GM12878 (cell line): ENCODE measurements around the gene LSM2. TPM values are rescaled to one million over a fixed set of nuclear protein-coding genes. Genes with fewer than 3 reads are reported as not detected.

Experiments used
- BCLAF1 ChIP-seq: fragments of 450-650 bp; IDR thresholded peaks from 2 replicates; pipeline ENCODE4 v1.6.1; 2017; ENCODE audit warnings: antibody characterized with exemption, mild to moderate bottlenecking, moderate library complexity
- CREM ChIP-seq: IDR thresholded peaks from 2 replicates; pipeline ENCODE4 v1.6.1; 2014; ENCODE audit warnings: antibody characterized with exemption, low read depth
- NR2C2 ChIP-seq: IDR thresholded peaks from 2 replicates; pipeline ENCODE4 v1.6.1; 2011; ENCODE audit warnings: borderline replicate concordance, low read depth; ENCODE audit not compliant: control insufficient read depth, insufficient read length
- PML ChIP-seq: IDR thresholded peaks from 2 replicates; pipeline ENCODE4 v1.6.1; 2012; ENCODE audit warnings: low read length, inconsistent platforms
- SIX5 ChIP-seq: IDR thresholded peaks from 2 replicates; pipeline ENCODE4 v1.6.1; 2011; ENCODE audit warnings: mild to moderate bottlenecking, low read depth, low read length, moderate library complexity; ENCODE audit not compliant: severe bottlenecking
- SMAD1 ChIP-seq: fragments of 450-650 bp; IDR thresholded peaks from 2 replicates; pipeline ENCODE4 v1.6.1; 2018; ENCODE audit warnings: mild to moderate bottlenecking, low read depth; ENCODE audit not compliant: partially characterized antibody
- SRF ChIP-seq, 2 experiments: IDR thresholded peaks; 2 replicates each; pipeline ENCODE4 v1.6.1; 2011; ENCODE audit warnings: low read depth in 2 of 2, low read length in 2 of 2, mild to moderate bottlenecking in 1 of 2, moderate library complexity in 1 of 2
- TARDBP ChIP-seq: IDR thresholded peaks from 2 replicates; pipeline ENCODE4 v1.6.1; 2016; ENCODE audit warnings: borderline replicate concordance
- WRNIP1 ChIP-seq: IDR thresholded peaks from 2 replicates; pipeline ENCODE4 v1.6.1; 2011; ENCODE audit warnings: low read depth, low read length, improper control_type of control experiment, borderline replicate concordance
- polyA plus RNA-seq, 11 experiments: library from polyadenylated mRNA; depleted of rRNA in 4 of 11; unstranded in 6 of 11; stranded (reverse) in 5 of 11; fragments of >200 nt; fragmentation: Nextera tagmentation in 4 of 11; fragmentation: Illumina TruSeq in 1 of 11; extraction: Ambion mirVana in 4 of 11; extraction: Trizol in 1 of 11; gene quantifications; 1 replicate in 1 of 11; 2 replicates in 10 of 11; pipeline versions ENCODE4 v1.2.1 to v1.2.3, GENCODE V29; 2011 to 2016; ENCODE audit warnings: inconsistent platforms in 2 of 11, missing spikeins in 2 of 11, low read depth in 1 of 11
- total RNA-seq, 4 experiments: library from RNA; depleted of rRNA in 3 of 4; stranded (reverse); fragments of >200 nt in 3 of 4; fragmentation: Illumina TruSeq in 1 of 4; extraction: Trizol in 1 of 4; gene quantifications; 2 replicates each; pipeline versions ENCODE4 v1.2.1 to v1.2.3, GENCODE V29; 2013 to 2021
- TF ChIP-seq, protein P1 (sequence below): fragments of 450-650 bp; IDR thresholded peaks from 2 replicates; pipeline ENCODE4 v1.6.1; 2017; ENCODE audit warnings: low read depth, mild to moderate bottlenecking, moderate library complexity

The LSM2 gene
- total and polyA plus RNA-seq, 10 of the 15 experiments (the other 5 are each of a cell fraction or from before 2014, with no cell fraction given), result 99.1 to 276 (median 153) TPM

DNA sequence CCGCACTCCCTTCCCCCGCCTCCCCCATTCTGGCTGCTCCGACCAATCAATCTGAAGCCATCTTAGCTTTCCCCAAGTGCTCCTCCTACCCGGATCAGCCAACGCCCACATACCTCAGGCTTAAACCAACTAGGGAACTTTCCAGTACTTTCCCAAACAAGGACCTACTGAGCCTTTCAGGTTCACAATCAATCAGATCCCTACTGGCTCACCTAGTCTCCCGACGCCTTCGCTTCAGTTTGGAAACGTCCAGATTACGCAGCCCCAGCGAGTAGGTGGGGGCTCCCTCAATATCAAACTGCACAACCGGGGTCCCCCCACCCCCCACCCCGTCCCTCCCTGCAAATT is 7.9 kb upstream of the LSM2 start (continued):
- TF ChIP-seq BCLAF1, result no peak
- TF ChIP-seq SRF (IDR thresholded peaks at IDR 0.05; ENCODE audit: low read depth in 2 of 2, low read length in 2 of 2), result no peak
- TF ChIP-seq NR2C2, result no peak
- no peak for TF ChIP-seq SIX5
- TF ChIP-seq, protein P1, sequence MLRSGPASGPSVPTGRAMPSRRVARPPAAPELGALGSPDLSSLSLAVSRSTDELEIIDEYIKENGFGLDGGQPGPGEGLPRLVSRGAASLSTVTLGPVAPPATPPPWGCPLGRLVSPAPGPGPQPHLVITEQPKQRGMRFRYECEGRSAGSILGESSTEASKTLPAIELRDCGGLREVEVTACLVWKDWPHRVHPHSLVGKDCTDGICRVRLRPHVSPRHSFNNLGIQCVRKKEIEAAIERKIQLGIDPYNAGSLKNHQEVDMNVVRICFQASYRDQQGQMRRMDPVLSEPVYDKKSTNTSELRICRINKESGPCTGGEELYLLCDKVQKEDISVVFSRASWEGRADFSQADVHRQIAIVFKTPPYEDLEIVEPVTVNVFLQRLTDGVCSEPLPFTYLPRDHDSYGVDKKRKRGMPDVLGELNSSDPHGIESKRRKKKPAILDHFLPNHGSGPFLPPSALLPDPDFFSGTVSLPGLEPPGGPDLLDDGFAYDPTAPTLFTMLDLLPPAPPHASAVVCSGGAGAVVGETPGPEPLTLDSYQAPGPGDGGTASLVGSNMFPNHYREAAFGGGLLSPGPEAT, result peak; percentile 75
- TF ChIP-seq PML, result no peak
- no peak for TF ChIP-seq CREM
- no peak for TF ChIP-seq SMAD1
- TF ChIP-seq WRNIP1, result no peak
- no peak for TF ChIP-seq TARDBP
